Breast epithelium (tissue), 4 donors: ENCODE results near the gene C1orf56. TPM values are rescaled to one million over a fixed set of nuclear protein-coding genes. Genes with fewer than 3 reads are reported as not detected.

Experiments
- DNase-seq, 2 donors: peaks; one replicate each; pipeline ENCODE4 v3.0.0-alpha.2; 2019; ENCODE audit warnings: low spot score in 2 of 2
- H3K27ac ChIP-seq, 2 donors: fragments of 200-600 bp; sonication (generic) in 1 of 2; one replicate each; pipeline ENCODE4 v1.5.1; 2016 to 2019; ENCODE audit warnings: mild to moderate bottlenecking in 1 of 2
- H3K27me3 ChIP-seq, 2 donors: fragments of 200-600 bp; sonication (generic) in 1 of 2; one replicate each; pipeline versions ENCODE4 v1.5.1 to v1.6.0; 2017 to 2019; ENCODE audit warnings: control low read depth in 1 of 2, mild to moderate bottlenecking in 1 of 2
- H3K36me3 ChIP-seq: fragments of 200-600 bp; one replicate; pipeline ENCODE4 v1.5.1; 2019
- H3K4me1 ChIP-seq, 2 donors: fragments of 200-600 bp; sonication (generic); one replicate each; pipeline ENCODE4 v1.5.1; 2016 to 2019; ENCODE audit warnings: control low read depth in 1 of 2
- H3K4me3 ChIP-seq, 3 donors: fragments of 200-600 bp; sonication (generic); 1 replicate in 2 of 3; 2 replicates in 1 of 3; pipeline ENCODE4 v1.5.1; 2016 to 2019; ENCODE audit warnings: mild to moderate bottlenecking in 3 of 3, moderate library complexity in 2 of 3
- H3K9me3 ChIP-seq, 2 donors: fragments of 200-600 bp; sonication (generic) in 1 of 2; one replicate each; pipeline ENCODE4 v1.5.1; 2016 to 2019; ENCODE audit warnings: control low read depth in 1 of 2
- CTCF ChIP-seq, 3 donors: fragments of 450-650 bp; IDR thresholded peaks; one replicate each; pipeline ENCODE4 v1.5.1; 2016 to 2017; ENCODE audit warnings: antibody characterized with exemption in 3 of 3, mild to moderate bottlenecking in 3 of 3, moderate library complexity in 3 of 3
- POLR2A ChIP-seq: fragments of 450-650 bp; IDR thresholded peaks from one replicate; pipeline ENCODE4 v1.6.1; 2016; ENCODE audit warnings: antibody characterized with exemption, mild to moderate bottlenecking, moderate library complexity
- POLR2AphosphoS5 ChIP-seq, 3 donors: sonication (generic); formaldehyde crosslinking; IDR thresholded peaks; one replicate each; pipeline ENCODE4 v1.6.1; 2017; ENCODE audit warnings: antibody characterized with exemption in 3 of 3
- intact Hi-C: fragments of 100-400 bp; cut with DNase I; formaldehyde crosslinking; loops from one replicate; pipeline ENCODE4 v1.15.1; 2023; ENCODE audit warnings: low total_unique reads
- total RNA-seq, 3 donors: library from RNA; depleted of rRNA; stranded (reverse); fragments of >200 nt; gene quantifications; one replicate each; pipeline ENCODE4 v1.1.0, GENCODE V29; 2016

C1orf56 gene
- total RNA-seq, 3 donors from 2014 or later, result 4.6 to 8.3 (median 7.6) TPM

- TF ChIP-seq CTCF (IDR thresholded peaks at IDR 0.05), result no peak
- no peak for TF ChIP-seq POLR2AphosphoS5 (IDR thresholded peaks at IDR 0.05)
- TF ChIP-seq POLR2A, result no peak
- H3K9me3 ChIP-seq, result no peaks in the 10 kb centered on the region
- no peak for DNase-seq
- H3K4me1 ChIP-seq, result peaks cover 0 to 18% of the 10 kb centered on the region in 2 donors
- intact Hi-C loops, result no loop called here
- H3K4me3 ChIP-seq, result peak overlapping the region in 2 of 3 donors; percentile 66 to 83
- H3K36me3 ChIP-seq, result no peaks in the 10 kb centered on the region
- no peaks in the 10 kb centered on the region for H3K27me3 ChIP-seq
- peak overlapping the region in 1 of 2 donors; percentile 94 for H3K27ac ChIP-seq
Observed at GRCh38 chr1:151009674-151010345, 37.7 kb upstream of the C1orf56 start.

GRCh38 chr1:151010346-151010726 lies 37.2 kb upstream of the C1orf56 start:
- Histone ChIP-seq H3K36me3 (no peaks in the 10 kb centered on the region), H3K9me3 (no peaks in the 10 kb centered on the region), H3K27ac (no peak overlapping the region), H3K4me1 (peaks cover 0 to 18% of the 10 kb centered on the region in 2 donors), H3K4me3 (no peak overlapping the region), H3K27me3 (no peaks in the 10 kb centered on the region)
- no peak for DNase-seq
- TF ChIP-seq POLR2AphosphoS5 (IDR thresholded peaks at IDR 0.05) (no peak), CTCF (IDR thresholded peaks at IDR 0.05) (no peak), POLR2A (no peak)
- intact Hi-C loops, result no loop called here

- intact Hi-C loops, result no loop called here
- H3K4me3 ChIP-seq, result no peak overlapping the region
- no peaks in the 10 kb centered on the region for H3K9me3 ChIP-seq
- H3K4me1 ChIP-seq, result peaks cover 0 to 18% of the 10 kb centered on the region in 2 donors
- TF ChIP-seq CTCF (IDR thresholded peaks at IDR 0.05), result no peak
- TF ChIP-seq POLR2AphosphoS5 (IDR thresholded peaks at IDR 0.05), result no peak
- TF ChIP-seq POLR2A, result no peak
- H3K27me3 ChIP-seq, result no peaks in the 10 kb centered on the region
- DNase-seq, result no peak
- no peaks in the 10 kb centered on the region for H3K36me3 ChIP-seq
- no peak overlapping the region for H3K27ac ChIP-seq
Observed at GRCh38 chr1:151011154-151011850, 36.2 kb upstream of the C1orf56 start.

- intact Hi-C loops, result no loop called here
- Histone ChIP-seq H3K36me3 (no peaks in the 10 kb centered on the region), H3K9me3 (no peaks in the 10 kb centered on the region), H3K27ac (no peak overlapping the region), H3K27me3 (no peaks in the 10 kb centered on the region), H3K4me1 (peaks cover 0 to 8% of the 10 kb centered on the region in 2 donors), H3K4me3 (no peak overlapping the region)
- no peak for DNase-seq
- TF ChIP-seq POLR2A (no peak), POLR2AphosphoS5 (IDR thresholded peaks at IDR 0.05) (no peak), CTCF (IDR thresholded peaks at IDR 0.05) (no peak)
Observed at GRCh38 chr1:151012684-151013471, 34.7 kb upstream of the C1orf56 start.
